ENCODE results near the gene HOXC12.

Gene HOXC12

DNA sequence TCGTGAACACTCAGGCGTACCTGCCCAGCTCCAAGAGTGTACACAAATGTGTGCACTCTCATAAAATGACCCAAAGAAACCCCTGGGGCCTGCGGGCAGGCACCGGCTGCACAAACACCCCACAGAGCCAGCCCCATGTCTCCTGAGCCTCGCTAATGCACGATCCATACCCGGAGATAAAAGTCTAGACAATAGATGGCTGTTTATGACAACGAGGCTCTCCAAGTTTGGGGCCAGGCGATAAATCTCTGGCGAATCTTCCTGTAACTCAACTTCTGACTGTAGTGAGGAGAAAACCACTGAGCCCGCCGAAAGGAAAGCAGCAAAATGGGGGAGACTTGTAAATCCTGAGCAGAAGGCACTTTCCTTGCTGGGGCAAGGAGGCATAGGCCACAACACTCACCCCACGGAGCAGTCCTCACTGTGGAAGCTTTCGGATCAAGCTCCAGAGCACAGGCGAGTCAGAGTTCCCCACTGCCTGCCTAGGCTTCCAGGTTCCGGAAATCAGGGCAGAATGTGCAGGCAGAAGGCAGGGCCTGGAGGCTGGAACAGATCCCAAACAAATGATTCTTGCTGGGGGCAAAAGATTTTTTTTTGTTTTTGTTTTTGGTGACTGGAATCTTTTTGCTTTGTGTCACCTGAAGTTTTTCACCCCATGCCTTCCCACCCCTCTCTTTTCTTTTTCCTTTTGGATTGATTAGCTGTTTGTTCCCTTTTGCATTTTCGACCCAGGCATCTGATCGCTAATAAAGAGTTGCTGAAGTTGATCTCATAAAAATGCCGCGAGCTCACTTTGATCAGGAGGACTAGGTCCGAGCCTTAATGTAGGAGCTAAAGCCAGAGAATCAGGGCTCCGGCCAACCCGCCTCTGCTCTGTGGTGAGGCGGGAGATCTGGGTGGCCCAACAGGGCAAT lies 13.8 kb downstream of the HOXC12 start:
- TF ChIP-seq ZNF274 (IDR thresholded peaks at IDR 0.05; ENCODE audit: low read depth, low read length), result no peak
- no peak overlapping the region for H3K4me3 ChIP-seq (ENCODE audit: low read length)

DNA sequence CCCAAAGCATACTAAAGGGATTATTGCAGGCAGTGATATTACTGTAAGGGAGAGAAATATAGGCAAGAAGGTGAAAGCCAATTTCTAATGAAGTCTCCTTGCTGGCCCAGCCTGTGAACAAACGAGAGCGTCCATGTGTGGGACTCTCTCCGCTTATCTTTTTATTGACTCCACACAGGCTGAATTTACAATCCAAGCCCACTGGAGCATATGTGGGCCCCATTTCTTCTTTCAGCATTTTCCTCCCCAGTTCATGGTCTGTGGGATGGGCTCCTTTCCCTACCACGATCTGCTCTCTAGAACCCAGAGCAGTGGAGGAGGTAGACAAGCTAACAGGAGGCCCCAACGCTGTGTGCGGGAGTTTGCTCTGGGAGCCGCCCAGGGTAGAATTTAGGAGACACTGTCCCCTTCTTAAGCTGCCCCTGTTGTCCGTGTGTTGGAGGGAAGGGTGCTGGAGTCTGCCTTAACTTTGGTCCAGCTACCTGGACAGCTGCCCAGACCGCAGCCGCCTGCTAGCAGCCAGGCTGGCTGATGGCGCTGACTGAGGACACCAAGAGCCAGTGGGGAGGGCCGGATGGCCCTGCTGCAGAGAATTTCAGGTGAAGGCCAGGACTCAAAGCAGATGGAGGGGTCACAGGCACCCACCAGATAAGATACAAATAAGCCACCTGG lies 15.0 kb downstream of the HOXC12 start:
- no peak overlapping the region for H3K4me3 ChIP-seq (ENCODE audit: low read length)
- TF ChIP-seq ZNF274 (IDR thresholded peaks at IDR 0.05; ENCODE audit: low read depth, low read length), result no peak

- no peak overlapping the region for H3K4me3 ChIP-seq (ENCODE audit: low read length)
- TF ChIP-seq ZNF274 (IDR thresholded peaks at IDR 0.05; ENCODE audit: low read depth, low read length), result no peak
Observed at GRCh38 chr12:53970451-53970850, 15.7 kb downstream of the HOXC12 start.

- TF ChIP-seq ZNF274 (IDR thresholded peaks at IDR 0.05; ENCODE audit: low read depth, low read length), result no peak
- no peak overlapping the region for H3K4me3 ChIP-seq (ENCODE audit: low read length)
Observed at GRCh38 chr12:53971129-53971528, 16.4 kb downstream of the HOXC12 start.

- H3K4me3 ChIP-seq (ENCODE audit: low read length), result no peak overlapping the region
- TF ChIP-seq ZNF274 (IDR thresholded peaks at IDR 0.05; ENCODE audit: low read depth, low read length), result no peak
Observed at GRCh38 chr12:53971686-53972085, 17.0 kb downstream of the HOXC12 start.

DNA sequence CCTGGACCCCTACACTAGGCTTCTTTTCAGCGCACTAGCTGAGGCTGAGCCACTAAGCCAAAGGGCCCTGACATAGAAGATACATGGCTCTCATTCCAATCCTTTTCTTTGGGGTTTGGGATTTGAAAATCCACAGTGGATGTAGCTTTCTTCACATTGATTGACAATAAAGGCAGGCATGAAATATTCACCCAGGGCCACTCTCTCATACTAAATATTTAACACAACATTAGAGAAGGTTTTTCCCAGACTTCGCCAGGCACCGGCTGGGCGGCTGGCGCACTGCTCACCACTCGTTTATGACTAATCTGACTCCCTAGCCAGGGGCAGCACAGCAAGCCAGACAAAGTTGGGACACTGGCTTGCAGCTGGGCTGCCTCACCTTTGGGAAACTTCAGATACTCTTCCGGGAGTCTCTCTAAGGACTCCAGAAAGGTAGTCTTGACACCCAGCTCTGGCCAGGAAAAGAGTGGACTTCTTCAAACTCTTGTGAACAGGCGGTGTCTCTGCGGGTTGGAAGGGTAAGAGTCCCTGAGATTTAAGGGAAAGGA lies 17.5 kb downstream of the HOXC12 start:
- no peak overlapping the region for H3K4me3 ChIP-seq (ENCODE audit: low read length)
- TF ChIP-seq ZNF274 (IDR thresholded peaks at IDR 0.05; ENCODE audit: low read depth, low read length), result no peak

- no peak for TF ChIP-seq ZNF274 (IDR thresholded peaks at IDR 0.05; ENCODE audit: low read depth, low read length)
- H3K4me3 ChIP-seq (ENCODE audit: low read length), result no peak within 1 kb of the TSS
Observed at GRCh38 chr12:53972722-53973235, 18.1 kb downstream of the HOXC12 start, which contains the start of gene HOXC11. TSS of gene HOXC11 (plus strand) at chr12:53973126. CDS start at chr12:53973242, 116 bp downstream.

DNA sequence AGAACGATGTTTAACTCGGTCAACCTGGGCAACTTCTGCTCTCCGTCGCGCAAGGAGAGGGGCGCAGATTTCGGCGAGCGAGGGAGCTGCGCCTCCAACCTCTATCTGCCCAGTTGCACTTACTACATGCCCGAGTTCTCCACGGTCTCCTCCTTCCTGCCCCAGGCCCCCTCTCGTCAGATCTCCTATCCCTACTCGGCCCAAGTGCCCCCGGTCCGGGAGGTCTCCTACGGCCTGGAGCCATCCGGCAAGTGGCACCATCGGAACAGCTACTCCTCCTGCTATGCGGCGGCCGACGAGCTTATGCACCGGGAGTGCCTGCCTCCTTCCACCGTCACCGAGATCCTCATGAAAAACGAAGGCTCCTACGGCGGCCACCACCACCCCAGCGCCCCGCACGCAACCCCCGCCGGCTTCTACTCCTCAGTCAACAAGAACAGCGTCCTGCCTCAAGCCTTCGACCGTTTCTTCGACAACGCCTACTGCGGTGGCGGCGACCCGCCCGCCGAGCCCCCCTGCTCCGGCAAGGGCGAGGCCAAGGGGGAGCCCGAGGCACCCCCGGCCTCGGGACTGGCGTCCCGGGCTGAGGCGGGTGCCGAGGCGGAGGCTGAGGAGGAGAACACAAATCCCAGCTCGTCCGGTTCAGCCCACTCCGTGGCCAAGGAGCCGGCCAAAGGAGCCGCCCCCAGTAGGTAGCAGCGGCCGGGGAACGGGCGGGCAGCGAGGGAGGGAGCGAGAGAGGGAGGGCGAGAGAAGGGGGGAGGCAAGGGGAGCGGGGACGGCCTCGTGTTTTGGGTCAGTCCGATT lies 18.7 kb downstream of the HOXC12 start:
- no peak for TF ChIP-seq ZNF274 (IDR thresholded peaks at IDR 0.05; ENCODE audit: low read depth, low read length)
- no peak overlapping the region for H3K4me3 ChIP-seq (ENCODE audit: low read length)

GRCh38 chr12:53974084-53975063 lies 19.7 kb downstream of the HOXC12 start, which contains the start of gene HOTAIR:
TSS of gene HOTAIR (minus strand) at chr12:53974954.
- TF ChIP-seq ZNF274 (IDR thresholded peaks at IDR 0.05; ENCODE audit: low read depth, low read length), result no peak
- H3K4me3 ChIP-seq (ENCODE audit: low read length), result peak within 1 kb of the TSS; percentile 47; the same call in 1 of the 2 replicates

DNA sequence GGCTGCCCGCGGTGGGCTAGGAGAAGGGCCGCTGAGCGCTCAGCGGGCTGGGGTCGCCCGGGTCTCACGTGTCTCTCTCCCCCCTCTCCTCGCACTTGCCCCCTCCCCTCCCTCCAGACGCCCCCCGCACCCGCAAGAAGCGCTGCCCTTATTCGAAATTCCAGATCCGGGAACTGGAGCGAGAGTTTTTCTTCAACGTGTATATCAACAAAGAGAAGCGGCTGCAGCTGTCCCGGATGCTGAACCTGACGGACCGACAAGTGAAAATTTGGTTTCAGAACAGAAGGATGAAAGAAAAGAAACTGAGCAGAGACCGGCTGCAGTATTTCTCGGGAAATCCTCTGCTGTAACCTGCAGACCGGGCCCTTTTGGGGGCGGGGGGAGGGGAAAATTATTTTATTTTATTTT lies 20.4 kb downstream of the HOXC12 start:
- peak overlapping the region; percentile 47; the same call in 1 of the 2 replicates for H3K4me3 ChIP-seq (ENCODE audit: low read length)
- no peak for TF ChIP-seq ZNF274 (IDR thresholded peaks at IDR 0.05; ENCODE audit: low read depth, low read length)

GRCh38 chr12:53975479-53976152 lies 20.9 kb downstream of the HOXC12 start:
- H3K4me3 ChIP-seq (ENCODE audit: low read length), result peak overlapping the region; percentile 47; the same call in 1 of the 2 replicates
- no peak for TF ChIP-seq ZNF274 (IDR thresholded peaks at IDR 0.05; ENCODE audit: low read depth, low read length)
